Astrocyte of the cerebellum (primary cell): ENCODE results near the gene SMCO3.

Experiments
- DNase-seq: peaks from one replicate; pipeline ENCODE4 v3.0.0-alpha.2; 2011; ENCODE audit warnings: low read depth
- H3K4me3 ChIP-seq: 2 replicates; pipeline ENCODE4 v1.5.1; 2011; ENCODE audit warnings: mild to moderate bottlenecking, low read depth, low read length, moderate library complexity
- in situ Hi-C: cut with HindIII; loops from 2 replicates; pipeline ENCODE4 v1.10.0; 2017; ENCODE audit warnings: low sequenced_read_pairs
- TF ChIP-seq, protein P1 (sequence below): IDR thresholded peaks from 2 replicates; pipeline ENCODE4 v1.5.1; 2012; ENCODE audit warnings: low read length, low read depth, moderate library complexity, mild to moderate bottlenecking; ENCODE audit errors: missing control alignments

SMCO3 gene

DNA sequence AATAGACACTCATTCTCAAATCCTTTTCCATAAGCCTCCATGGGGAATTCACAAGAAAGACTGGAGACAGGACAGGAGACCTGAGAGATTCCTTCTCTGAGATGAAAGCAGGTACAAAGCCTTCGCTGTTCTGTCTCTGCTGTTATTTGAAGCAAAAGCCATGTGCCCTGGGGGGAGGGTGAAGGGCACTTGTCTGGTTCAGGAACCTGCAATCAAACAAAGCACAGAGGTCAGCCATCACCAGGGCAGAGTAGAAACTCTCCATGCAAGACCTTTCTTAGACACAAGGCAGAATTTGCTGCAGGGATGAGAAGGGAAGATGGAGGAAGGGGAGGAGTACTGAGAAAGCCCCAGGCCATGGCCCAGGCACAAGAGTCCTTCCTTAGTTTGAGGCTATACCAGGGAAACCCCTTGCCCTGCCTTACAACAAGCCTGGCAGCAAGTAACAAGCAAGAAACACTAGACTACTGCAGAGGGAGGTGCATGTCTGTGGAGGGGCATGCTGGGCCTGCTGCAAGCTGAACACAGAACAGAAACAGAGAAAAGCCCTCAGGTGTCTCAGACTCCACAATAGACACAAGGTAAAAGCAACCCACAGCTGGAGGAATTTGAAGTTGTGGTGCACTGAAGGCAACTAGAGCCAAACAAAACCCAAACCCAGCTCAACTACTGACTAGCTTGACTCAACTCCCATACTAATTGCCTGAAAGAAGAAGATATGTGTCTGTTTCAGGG lies 37.1 kb upstream of the SMCO3 start:
- no peak overlapping the region for H3K4me3 ChIP-seq
- TF ChIP-seq, protein P1, sequence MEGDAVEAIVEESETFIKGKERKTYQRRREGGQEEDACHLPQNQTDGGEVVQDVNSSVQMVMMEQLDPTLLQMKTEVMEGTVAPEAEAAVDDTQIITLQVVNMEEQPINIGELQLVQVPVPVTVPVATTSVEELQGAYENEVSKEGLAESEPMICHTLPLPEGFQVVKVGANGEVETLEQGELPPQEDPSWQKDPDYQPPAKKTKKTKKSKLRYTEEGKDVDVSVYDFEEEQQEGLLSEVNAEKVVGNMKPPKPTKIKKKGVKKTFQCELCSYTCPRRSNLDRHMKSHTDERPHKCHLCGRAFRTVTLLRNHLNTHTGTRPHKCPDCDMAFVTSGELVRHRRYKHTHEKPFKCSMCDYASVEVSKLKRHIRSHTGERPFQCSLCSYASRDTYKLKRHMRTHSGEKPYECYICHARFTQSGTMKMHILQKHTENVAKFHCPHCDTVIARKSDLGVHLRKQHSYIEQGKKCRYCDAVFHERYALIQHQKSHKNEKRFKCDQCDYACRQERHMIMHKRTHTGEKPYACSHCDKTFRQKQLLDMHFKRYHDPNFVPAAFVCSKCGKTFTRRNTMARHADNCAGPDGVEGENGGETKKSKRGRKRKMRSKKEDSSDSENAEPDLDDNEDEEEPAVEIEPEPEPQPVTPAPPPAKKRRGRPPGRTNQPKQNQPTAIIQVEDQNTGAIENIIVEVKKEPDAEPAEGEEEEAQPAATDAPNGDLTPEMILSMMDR: no peak
- DNase-seq: no peak
- in situ Hi-C loops: no loop called here

DNA sequence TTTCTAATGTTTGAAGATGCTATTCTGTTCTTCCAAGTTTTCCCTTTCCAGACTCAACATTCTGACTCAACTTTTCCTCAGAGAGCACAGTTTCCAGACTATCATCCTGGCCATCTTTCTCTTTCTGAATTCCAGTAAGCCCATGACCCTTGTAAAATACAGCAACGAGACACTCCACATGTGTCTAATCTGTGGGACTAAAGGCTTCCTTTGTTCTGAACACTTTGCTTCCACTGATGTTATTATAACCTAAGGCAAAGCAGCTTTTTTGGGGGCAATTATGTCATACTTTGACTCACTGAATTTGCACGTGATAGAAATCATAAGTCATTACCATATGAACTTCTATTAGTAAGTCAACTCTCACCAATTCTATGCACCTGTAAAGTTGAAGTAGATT lies 35.7 kb upstream of the SMCO3 start:
- TF ChIP-seq, protein P1: no peak
- H3K4me3 ChIP-seq: no peak overlapping the region
- in situ Hi-C loops: no loop called here
- peak; percentile 46 for DNase-seq

DNA sequence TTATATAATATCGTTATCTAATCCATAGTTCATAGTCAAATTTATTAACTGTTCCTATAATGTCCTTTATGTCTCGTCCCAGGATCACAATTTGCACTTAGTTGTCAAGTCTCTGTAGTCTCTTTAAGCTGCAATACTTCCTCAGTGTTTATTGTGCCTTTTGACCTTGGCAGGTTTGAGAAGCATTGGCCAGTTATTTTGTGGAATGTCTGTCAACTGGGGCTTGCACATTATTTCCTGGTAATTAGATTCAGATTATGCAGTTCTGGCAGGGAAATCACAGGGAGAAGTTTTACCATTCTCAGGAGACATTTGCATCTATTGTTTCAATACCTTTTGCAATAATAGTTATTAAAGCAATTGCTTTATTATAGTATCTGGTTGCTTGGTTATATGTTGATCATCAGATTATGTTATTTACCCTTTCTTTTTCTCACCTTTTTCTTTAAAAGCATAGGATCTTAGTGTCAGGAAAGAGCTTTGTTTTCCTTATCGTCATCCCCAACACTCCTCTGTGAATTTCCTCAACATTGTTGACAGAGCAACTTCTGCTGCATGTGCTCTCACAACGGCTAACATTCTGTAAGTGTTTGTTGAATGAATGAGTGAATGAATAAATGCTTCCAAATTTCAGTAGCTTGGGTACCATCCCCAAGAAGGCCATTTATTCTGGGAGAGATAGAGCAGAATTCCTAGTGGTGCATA lies 33.0 kb upstream of the SMCO3 start:
- no peak overlapping the region for H3K4me3 ChIP-seq
- in situ Hi-C loops: no loop called here
- TF ChIP-seq, protein P1: no peak
- DNase-seq: peak; percentile 48

DNA sequence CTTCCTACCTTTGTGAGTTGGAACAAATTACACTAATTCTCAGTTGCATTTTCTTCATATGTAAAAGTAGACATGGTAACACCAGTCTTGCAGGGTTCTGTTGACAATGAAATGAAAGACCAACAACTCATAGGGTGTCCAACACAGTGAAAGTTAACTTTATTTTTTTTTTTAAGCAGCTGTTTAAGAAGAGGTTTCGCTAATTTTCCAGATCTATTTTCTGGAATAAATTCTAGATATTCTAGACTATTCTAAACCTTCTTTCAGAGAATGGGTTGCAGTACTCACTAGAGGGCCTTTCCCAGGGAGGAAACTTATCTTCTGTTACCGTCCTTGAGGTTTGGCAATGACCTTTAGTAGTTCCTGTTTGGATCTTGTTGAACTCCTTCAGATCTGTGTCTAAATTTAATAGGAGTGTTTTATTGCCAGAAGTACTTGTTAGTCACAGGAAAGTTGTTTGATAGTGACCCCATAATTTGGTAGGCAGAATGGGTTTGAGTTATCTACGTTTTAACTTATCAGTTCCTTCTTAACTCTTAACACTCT lies 32.1 kb upstream of the SMCO3 start:
- TF ChIP-seq, protein P1: no peak
- in situ Hi-C loops: no loop called here
- no peak overlapping the region for H3K4me3 ChIP-seq
- no peak for DNase-seq

DNA sequence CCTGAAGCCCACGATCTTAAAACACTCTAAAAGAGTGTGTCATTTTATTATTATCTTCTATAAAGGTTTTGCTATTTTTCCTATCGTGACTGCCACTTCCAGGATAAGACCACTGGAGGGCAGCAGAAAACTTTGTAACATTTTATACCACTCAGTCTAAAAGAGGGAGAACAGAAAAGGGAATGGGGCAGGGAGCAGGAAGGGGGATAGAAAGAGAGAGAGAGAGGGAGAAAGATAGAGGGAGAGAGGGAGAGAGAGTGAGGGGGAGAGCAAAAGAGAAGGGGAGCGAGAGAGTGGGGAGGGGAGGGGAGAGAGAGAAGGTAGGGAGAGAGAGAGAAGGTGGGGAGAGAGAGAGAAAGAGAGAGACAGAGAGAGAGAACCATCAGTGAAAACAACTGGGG lies 31.4 kb upstream of the SMCO3 start:
- H3K4me3 ChIP-seq: no peak overlapping the region
- in situ Hi-C loops: no loop called here
- peak; percentile 46 for DNase-seq
- TF ChIP-seq, protein P1: peak; percentile 76

DNA sequence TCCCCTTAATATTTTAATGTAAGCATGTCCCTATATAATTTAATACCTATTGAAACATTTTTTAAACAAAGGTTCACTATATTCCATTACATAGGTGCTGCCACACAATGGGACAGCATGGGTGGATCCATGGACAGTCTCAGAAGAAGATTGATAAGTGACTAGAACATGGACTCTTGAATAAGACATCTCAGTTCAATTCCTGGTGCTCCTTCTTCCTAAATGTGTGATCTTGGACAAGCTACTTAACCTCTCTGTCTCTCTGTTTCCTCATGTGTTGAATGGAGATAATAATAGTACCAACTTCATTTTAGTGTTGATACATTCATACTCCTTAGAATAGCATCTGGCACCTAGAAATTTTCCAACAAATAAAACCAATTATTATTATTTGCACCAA lies 30.4 kb upstream of the SMCO3 start:
- TF ChIP-seq, protein P1: no peak
- no peak overlapping the region for H3K4me3 ChIP-seq
- no peak for DNase-seq
- in situ Hi-C loops: no loop called here
